HG02610 (cell line): ENCODE results near the gene PSMD14.

Experiments
- ATAC-seq: cut with Tn5 transposase; IDR thresholded peaks from one replicate; pipeline ENCODE4 v1.9.1; 2021; ENCODE audit warnings: mild to moderate bottlenecking, moderate library complexity; ENCODE audit not compliant: unreplicated experiment

PSMD14 gene

GRCh38 chr2:161417438-161418274 is 109.4 kb downstream of the PSMD14 start:
- no peak for ATAC-seq

DNA sequence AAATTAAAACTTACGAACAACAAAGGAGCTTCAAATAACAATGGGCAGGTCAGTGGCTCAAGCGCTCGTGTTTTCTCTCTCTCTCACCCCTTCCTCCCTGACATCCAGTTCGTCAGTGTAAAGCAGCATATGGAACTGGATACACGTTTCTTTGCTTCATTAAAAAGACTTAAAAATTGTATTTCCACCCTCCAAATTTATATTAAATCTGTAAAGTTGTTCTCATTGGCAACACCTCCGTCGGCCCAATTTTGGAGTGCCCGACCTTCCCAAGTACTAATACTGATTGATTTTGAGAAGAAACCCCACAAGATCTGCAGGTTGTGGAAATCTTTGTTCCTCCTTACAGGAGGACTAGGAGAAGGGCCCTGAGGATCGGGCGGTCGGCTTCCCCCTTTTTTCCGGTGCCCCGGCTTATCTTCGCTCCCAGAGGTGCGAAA is 110.1 kb downstream of the PSMD14 start:
- no peak for ATAC-seq

DNA sequence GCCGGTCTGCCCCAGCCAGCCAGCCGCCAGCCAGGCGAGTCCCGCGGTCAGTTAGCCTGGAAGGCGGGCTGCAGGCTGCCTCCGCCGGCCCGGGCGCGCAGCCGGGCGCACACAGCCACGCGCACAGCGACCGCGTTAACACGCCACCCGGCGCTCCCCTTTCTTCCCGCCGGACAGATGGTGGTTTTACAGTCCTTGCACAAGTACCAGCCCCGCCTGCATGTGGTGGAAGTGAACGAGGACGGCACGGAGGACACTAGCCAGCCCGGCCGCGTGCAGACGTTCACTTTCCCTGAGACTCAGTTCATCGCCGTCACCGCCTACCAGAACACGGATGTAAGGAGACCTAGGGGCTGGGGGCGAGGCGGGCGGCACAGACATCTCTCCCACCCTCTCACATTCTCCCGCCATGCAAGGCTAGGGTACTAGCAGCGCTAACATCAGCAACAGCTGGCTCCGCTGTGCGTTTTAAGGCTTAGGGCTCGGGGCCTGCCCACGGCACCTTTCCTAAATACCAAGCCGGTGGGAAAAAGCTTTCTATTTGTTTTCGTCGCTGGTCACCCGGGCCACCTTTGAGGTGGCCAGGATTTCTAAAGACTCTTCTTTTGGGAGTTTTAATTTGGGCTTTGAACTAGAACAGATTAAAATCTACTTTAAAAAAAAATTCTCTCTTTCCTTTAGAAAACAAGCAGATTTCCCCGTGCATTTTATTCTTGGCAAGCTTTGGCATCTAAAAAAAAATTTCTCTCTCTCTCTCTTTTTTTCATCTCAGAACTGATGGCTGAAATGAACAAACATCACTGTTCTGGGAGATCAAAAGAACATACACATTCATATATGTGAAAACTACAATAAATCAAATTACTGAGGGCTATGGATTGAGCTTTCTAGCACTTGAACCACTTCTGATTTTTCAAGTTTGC is 110.8 kb downstream of the PSMD14 start:
- ATAC-seq: no peak

- ATAC-seq: no peak
These were observed 111.5 kb downstream of the PSMD14 start for GRCh38 chr2:161419638-161420190.

DNA sequence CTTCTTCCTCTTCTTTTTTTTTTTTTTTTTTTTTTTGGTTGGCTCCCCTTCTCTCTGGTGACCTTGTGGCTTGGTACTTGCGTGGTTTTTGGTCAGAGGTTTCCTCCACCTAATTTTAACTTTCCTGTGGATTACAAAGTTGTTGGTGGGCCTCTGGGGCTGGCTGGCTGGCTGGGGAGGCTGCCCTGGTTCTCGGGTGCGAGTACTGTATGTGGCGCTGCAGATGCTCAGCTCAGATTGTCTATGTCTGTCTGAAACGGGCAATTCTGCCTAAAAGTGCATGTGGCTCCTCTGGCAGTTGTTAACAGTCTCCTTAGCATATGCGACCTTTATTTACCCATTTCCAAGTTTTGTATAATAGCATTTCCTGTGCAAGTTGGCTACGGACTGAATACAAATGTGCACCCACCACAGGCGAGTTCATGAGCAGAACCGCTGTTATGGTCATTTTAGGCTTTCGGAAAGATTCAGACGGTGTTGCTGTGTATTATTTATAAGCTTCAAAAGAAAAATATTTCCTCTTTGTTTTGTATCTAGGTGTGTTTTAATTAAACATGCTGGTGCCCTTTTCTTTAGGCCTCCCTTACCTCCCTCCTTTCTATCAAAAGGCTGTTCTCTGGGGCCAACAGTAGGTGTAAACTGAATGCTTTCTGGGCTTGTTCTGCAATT is 112.3 kb downstream of the PSMD14 start:
- no peak for ATAC-seq

- no peak for ATAC-seq
These were observed 113.5 kb downstream of the PSMD14 start for GRCh38 chr2:161421686-161422085.

DNA sequence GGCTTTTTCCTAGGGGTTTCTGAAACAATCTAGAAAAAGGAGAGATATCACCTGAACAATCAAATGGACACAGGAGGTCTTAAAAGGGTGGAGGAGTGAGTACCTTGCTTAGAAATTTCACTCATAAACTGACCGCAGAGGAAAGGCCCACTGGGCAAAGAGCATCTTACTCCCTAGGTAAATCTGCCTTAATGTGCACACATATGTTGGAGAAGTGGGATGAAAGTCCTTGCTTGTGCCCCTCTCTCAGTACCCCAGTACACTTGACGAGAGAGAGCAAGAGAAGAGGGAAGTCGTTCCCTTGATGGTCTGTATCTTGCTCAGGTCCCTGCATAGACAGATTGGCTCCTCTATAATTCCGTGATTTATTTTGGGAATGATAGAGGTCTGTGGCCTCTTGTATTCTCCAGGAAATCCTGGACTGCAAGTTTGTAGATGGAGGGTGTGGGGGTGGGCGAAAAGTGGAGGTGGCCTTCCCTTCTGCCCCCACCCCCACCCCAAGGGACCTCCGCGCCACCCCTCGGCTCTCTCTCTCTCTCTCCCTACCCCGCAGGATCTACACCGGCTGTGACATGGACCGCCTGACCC is 114.7 kb downstream of the PSMD14 start:
- ATAC-seq: no peak

DNA sequence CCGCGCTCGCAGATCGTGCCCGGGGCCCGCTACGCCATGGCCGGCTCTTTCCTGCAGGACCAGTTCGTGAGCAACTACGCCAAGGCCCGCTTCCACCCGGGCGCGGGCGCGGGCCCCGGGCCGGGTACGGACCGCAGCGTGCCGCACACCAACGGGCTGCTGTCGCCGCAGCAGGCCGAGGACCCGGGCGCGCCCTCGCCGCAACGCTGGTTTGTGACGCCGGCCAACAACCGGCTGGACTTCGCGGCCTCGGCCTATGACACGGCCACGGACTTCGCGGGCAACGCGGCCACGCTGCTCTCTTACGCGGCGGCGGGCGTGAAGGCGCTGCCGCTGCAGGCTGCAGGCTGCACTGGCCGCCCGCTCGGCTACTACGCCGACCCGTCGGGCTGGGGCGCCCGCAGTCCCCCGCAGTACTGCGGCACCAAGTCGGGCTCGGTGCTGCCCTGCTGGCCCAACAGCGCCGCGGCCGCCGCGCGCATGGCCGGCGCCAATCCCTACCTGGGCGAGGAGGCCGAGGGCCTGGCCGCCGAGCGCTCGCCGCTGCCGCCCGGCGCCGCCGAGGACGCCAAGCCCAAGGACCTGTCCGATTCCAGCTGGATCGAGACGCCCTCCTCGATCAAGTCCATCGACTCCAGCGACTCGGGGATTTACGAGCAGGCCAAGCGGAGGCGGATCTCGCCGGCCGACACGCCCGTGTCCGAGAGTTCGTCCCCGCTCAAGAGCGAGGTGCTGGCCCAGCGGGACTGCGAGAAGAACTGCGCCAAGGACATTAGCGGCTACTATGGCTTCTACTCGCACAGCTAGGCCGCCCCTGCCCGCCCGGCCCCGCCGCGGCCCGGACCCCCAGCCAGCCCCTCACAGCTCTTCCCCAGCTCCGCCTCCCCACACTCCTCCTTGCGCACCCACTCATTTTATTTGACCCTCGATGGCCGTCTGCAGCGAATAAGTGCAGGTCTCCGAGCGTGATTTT is 115.5 kb downstream of the PSMD14 start:
- ATAC-seq: no peak

GRCh38 chr2:161424394-161424769 is 116.2 kb downstream of the PSMD14 start:
- no peak for ATAC-seq

- no peak for ATAC-seq
These were observed 116.9 kb downstream of the PSMD14 start for GRCh38 chr2:161424891-161425727.

- ATAC-seq: no peak
These were observed 117.7 kb downstream of the PSMD14 start for GRCh38 chr2:161425728-161426454.

DNA sequence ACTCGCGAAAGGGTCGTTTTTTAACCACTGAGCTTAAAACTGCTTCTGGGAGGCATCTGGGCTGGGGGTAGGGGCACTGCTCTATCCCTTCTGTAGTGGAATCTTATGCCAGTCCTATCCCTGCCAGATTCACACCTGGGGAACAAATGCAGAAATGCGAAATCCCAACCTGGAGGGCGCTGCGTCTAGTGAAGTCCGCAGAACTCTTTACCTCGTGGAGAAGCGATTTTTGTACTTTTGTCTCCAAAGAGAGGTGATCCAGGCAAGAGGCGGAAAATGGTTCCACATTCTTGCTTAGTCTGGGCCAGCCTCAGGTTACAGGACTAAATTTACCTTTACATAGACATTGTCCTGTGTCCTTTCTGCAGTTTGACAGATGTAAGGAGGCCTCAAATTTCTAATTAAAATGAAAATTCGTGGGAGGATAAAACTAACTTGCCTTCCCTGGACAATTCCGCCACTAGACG is 118.3 kb downstream of the PSMD14 start:
- ATAC-seq: no peak

GRCh38 chr2:161426922-161427663 is 118.9 kb downstream of the PSMD14 start:
- ATAC-seq: no peak

GRCh38 chr2:161427664-161428587 is 119.7 kb downstream of the PSMD14 start:
- ATAC-seq: no peak

- ATAC-seq: no peak
These were observed 122.2 kb downstream of the PSMD14 start for GRCh38 chr2:161430386-161430785.

DNA sequence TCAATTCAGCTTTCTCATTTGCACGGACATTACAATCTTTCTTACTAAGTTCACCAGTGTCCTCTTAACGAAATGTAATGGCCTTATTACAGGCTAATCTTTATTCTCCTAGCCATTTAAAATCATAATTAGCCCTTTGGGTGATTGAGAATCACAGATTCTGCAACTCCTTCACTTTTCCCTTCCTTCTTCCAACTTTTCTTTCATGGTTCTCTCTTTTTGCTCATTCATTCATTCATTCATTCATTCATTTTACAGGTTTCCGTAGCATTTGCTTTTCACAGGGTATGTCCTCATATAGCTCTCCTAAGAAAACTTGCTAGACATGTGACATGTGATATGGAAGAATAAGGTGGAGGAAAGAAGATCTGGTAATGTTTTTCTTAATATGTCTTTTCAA is 123.9 kb downstream of the PSMD14 start:
- no peak for ATAC-seq
